HG03060 (cell line): ENCODE measurements around the gene TNRC6B.
"Not testable (repeated sequence)": the region's sequence is repeated elsewhere in the genome, so short reads cannot be mapped to it uniquely, and the experiment has no call there.

Experiments
- ATAC-seq: cut with Tn5 transposase; IDR thresholded peaks from one replicate; pipeline ENCODE4 v1.9.1; 2021; ENCODE audit warnings: low read depth, moderate number of reproducible peaks; ENCODE audit not compliant: unreplicated experiment

The TNRC6B gene

DNA sequence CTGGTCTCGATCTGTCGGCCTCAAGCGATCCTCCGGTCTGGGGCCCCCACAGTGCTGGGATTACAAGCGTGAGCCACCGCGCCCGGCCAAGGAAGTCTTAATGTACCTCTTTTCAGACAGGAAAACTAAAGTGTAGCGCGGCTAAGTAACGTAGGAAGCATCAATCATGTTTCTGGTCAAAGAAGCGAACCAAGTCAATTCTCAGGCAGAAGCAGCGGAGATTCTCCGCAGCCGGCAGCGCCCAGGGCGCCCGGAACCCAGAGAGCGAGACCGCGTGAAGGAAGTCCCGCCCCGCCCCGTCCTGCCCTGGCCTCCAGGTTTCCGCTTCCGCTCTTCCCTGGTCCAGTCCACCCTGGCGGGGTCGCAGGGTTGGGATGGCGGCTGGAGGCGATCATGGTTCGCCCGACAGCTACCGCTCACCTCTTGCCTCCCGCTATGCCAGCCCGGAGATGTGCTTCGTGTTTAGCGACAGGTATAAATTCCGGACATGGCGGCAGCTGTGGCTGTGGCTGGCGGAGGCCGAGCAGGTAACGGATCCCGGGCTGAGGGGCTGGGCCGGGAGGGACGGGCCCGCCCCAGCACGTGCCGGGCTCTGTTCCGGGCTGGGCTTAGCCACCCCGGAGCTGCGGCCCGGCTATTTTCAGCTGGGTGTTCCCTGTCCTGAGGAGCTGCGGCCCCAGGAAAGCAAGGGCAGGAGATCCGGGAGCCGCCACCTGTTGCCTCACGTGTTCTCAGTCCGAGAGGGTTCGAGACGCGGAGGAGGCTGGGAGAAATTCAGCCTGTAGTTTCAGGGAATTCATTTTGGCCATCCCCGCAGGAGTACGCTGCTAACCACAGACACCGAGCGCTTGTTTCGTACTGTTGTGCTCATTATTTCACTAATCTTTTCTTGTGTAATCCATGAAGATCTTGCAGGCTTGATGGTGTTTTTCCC is 168.7 kb downstream of the TNRC6B start, which contains the start of gene ADSL:
TSS of gene ADSL (plus strand) at position 316 of the 934 bp plus-strand sequence. CDS start at position 375, 59 bp downstream.
- ATAC-seq = peak; percentile 45

DNA sequence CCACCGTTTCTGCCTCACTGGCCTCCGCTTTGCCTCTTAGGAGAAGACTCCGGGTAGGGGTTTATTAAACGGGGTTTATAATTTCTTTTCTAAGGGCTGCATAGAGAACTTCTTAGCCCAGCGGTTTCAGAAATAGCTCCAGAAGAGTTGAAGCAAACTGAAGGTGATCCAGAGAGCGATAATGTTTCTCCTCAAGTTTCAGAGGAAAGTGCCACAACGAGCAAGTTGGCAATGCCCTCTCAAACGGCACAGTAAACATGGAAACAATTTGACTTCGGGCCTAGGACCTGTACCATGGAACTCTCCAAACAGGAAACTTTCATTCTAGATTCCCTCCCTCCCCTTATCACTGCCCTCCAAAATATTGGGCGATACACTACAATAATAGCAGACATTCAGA is 169.6 kb downstream of the TNRC6B start:
- no peak for ATAC-seq

DNA sequence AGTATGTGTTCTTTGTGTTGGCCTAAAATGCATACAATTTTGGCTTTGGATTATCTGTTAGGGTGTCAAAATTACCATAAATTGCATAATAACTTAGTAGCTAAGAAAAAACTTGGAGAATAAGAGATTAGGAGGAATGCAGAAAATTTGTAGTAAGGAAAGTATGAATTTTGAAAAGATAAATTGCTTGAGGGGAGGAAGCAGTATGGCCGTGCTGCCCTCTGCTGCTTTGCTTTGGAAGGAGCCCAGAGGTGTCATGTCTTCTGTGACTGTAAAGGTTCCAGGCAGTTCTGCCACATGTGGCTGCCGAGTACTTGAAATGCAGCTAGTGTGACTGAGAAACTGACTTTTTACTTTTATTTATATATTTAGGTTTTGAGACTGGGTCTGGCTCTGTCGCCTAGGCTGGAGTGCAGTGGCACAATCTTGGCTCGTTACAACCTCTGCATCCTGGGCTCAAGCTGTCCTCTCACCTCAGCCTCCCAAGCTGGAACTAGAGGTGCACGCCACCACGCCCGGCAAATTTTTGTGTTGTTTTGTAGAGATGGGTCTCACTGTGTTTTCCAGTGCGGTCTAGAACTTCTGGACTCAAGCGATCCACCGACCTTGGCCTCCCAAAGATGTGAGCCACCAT is 170.4 kb downstream of the TNRC6B start:
- ATAC-seq = no peak

DNA sequence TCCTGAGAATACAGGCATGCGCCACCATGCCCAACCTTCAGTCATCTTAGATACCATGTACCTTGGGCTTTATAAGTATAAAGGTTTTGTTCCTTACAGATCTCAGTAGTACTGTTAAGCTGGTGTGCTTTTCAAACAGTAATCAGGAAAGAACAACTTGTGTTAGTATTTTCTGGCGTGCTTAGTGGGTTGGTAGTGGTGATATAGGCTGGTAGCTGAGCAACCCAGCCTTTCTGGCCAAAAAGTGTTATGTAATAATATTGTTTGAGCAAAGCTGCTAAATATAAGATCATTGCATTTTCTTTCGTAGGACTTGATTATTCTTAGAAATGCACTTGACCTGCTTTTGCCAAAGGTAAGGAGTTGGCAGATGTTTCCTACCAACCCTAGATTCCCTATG is 175.0 kb downstream of the TNRC6B start:
- ATAC-seq = no peak

DNA sequence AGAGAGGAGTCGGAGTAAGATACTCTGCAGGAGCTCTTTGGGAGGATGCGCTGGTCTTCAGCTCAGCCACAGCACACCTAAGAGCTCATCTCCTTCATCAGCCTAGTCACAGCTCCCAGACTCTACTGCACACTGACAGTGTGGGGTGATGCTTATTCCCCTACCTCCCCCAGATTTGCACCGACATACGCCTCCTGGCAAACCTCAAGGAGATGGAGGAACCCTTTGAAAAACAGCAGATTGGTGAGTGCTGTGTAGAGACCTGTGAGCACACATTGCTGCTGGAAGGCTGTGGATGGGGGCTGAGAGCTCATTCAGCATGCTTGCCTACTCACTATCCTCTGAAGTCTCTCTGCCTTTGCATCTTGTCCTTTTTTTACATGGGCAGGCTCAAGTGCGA is 183.4 kb downstream of the TNRC6B start:
- ATAC-seq = no peak

DNA sequence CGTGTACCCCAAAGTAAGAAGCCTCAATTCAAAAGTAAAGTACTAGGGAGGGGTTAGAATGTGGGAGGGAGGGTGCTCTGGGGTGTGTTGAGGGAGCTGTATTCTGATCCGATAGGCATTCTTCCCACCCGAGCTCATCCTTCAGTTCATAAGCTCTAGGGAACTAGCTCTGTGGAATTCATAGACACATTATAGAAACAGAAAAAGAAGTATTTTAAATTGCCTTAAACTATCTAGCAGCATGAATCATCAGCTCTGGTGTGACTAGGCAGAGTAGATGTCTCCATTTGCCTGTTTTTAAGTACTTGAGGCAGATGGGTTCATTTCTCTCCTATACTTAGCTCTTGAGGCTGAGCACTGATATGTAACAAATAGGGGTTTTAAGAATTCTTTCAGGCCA is 185.3 kb downstream of the TNRC6B start:
- ATAC-seq = no peak

DNA sequence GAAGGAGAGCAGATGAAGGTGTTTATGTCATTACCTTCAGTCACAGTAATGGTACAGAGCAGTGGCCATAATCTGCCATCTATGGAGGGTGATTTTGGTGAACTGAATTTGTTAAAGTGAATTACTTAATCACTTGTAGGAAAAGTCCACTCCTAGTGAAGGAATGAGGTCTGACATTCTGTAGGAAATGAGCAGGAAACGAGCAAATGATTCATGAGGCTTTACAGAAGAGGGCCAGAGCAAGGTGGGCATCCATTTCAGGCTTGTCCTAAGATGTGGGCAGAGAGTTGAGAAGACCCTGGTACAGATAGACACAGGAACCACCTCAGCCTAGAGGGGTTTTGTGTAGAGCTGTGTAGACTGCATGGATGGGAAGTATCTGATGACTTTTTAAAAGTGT is 186.7 kb downstream of the TNRC6B start:
- ATAC-seq = no peak

DNA sequence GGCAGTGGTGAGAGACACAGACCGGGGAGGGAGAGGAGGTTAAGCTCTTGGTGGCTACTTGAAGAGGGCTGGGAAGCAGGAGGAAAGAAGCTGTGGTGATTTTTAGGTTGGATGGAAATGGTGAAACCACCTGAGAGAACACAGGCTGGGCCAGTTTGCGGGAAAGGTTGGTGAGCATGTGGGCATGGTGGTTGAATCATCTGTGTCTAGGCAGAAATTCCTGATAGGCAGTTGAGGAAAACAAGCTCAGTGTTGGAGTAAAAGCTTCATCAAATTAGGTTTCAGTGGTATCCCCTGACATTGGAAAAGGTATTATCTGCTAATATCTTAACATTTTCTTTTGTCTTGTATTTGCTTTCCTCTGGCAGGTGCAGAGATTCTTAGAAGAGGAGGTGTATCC is 188.3 kb downstream of the TNRC6B start:
- ATAC-seq = no peak

DNA sequence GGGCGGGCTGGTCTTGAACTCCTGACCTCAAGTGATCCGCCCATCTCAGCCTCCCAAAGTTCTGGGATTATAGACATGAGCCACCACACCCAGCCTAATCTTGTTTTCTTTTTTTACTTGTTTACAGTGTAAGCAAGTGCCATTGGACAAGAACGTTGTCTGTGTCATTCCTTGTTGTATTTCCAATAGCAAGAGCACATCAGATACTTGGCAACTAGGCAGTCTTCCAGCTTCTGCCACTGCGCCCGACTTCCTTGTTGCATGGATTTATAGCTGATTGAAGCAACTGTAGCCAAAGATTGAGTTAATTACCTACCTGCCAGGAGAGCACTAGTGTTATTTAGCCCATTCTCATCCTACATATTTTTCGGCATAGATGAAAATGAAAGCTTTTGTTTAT is 189.6 kb downstream of the TNRC6B start:
- ATAC-seq = no peak

DNA sequence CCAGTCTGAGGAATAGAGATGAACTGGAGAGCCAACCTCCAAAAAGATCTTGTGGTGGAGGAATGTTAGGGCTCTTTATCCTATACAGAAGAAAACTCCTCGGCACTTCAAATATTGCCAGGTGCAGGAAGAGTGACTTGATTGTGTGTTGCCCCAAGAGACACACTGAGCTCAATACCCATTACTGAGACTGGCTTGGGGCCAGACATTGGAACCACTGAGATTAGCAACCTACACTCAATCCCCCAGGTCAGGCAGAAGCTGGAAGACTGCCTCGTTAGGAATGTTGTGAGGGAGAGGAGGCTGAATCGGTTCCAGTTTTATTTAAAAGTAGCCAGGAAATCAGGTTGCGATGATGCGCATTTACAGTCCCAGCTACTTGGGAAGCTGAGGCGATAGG is 190.3 kb downstream of the TNRC6B start:
- ATAC-seq = no peak

DNA sequence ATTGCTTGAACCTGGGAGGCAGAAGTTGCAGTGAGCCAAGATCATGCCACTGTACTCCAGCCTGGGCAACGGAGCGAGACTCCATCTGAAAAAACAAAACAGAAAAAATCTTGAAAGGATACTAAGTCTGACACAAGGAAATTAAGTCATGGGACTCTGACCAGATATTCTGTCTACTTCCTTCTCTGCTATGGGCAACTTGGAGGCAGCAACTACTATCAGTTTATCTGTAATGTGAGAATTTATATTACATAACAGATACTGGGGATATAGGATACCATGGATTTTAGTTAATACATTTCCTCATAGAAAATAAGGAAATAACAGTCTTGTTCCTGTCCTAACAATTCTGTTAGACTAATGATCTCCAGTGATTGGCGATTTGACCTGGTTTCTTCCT is 191.1 kb downstream of the TNRC6B start:
- ATAC-seq = no peak

DNA sequence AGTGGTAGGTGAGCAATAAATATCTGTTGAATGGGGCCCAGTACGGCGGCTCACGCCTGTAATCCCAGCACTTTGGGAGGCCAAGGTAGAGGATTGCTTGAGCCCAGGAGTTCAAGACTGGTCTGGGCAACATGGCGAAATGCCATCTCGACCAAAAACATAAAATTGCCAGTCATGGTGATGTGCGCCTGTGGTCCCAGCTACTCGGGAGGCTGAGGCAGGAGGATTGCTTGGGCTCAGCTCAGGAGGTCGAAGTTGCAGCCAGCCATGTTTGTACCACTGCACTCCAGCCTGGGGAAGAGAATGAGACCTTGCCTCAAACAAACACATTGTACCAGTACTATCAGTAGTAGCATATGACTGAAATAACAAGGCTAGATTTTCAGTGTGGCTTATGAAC is 196.8 kb downstream of the TNRC6B start:
- no peak for ATAC-seq

DNA sequence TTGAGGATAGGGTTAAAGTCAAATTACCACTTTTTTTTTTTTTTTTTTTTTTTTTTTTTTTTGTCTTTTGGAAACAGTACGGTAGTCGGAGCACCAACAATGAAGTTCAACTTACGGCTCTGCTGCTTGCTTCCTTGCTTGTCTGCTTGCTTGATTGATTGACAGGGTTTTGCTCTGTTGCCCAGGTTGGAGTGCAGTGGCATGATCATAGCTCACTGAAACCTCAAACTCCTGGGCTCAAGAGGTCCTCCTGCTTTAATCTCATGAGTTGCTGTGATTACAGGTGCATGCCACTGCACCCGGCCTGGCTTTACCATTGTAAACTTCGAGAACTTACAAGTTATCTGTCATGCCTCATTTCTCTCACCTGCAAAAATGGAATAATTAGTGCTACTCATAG is 198.4 kb downstream of the TNRC6B start:
- ATAC-seq = no peak

DNA sequence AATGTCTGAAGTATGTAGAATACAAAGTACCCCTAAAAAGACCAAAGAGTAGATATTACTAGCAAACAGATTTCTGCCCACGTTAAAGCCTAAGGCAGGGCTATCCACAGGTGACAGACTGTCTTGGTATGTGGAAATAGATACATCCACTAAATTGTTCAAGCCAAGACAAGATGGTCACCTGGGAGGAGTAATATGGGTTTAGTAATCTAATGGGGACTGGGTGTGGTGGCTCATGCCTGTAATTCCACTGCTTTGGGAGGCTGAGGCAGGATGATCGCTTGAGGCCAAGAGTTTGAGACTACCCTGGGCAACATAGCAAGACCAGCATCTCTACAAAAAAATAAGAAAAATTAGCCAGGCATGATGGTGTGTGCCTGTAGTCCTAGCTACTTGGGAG is 200.2 kb downstream of the TNRC6B start:
- no peak for ATAC-seq

DNA sequence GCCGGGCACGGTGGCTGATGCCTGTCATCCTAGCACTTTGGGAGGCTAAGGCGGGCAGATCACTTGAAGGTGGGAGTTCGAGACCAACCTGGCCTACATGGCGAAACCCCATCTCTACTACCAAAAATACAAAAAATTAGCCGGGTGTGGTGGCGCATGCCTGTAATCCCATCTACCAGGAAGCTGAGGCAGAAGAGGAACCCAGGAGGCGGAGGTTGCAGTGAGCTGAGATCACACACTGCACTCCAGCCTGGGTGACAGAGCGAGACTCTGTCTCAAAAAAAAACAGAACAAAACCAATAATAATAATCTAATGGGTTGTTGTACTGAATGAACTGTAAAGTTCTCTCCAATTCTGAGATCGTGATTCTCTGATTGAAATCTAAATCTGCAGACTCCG is 200.7 kb downstream of the TNRC6B start:
- not testable (repeated sequence) for ATAC-seq

DNA sequence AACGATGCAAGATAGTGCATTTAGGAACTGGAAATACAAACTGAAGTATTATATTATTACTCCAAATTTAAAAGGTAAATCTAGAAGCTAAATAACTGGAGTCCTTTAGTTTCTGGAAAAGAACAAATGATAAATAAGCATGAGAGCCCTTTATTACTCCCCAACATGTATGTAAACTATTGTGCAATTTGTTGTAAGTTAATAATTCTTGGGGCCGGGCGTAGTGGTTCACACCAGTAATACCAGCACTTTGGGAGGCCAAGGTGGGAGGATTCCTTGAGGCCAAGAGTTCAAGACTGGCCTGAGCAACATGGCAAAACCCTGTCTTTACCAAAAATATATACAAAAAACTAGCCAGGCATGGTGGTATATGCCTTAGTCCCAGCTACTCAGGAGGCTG is 203.7 kb downstream of the TNRC6B start:
- no peak for ATAC-seq

DNA sequence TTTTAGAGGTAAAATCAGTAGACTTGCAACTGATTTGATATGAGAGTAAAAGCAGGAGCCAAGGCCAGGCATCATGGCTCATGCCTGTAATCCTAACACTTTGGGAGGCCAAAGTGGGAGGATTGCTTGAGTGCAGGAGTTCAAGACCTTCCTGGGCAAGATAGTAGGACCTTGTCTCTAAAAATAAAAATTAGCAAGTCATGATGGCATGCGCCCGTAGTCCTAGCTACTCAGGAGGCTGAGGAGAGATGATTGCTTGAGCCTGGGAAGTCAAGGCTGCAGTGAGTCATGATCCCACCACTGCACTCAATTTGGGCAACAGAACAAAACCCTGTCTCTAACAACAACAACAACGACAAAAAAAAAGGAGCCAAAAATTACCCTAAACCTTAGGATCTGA is 206.2 kb downstream of the TNRC6B start:
- ATAC-seq = no peak

DNA sequence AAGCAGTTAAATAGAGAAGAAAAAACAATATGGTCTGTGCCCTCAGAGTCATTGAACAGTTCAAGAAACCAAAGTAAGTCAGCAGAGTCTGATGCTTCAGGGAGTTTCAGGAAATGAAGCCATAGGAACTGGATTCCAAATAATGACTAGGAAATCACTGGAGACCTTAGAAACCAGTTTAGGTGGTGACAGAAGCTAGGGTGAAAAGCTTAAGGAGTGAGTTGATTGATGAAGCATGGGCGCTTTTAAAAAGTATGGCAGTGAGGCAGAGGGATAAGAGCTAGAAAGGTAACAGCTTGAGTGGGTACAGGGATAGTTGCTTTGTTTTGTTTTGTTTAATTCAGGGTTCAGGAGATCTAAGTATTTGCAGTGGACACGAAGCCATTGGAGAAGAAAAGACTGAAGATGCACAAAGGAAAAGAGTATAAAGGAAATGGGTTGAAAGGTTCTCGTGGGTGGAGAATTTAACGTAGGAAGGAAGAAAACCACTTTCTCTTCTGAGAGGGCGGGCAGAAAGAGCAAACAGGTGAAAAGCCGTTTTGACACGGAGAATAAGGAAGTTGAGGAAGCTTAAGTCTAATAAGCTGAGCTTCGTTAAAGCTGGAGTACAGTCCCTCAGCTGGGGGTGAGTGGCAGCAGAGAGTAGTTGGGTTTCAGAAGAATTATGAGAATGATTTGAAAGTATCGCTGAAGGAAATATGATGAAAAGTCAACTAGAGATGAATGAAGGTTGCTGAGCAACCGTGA is 207.5 kb downstream of the TNRC6B start:
- ATAC-seq = no peak
